Heart right ventricle (tissue), 16 donors: ENCODE results near the gene HINFP. TPM values are rescaled to one million over a fixed set of nuclear protein-coding genes. Genes with fewer than 3 reads are reported as not detected.
"Not testable (repeated sequence)": the region's sequence is repeated elsewhere in the genome, so short reads cannot be mapped to it uniquely, and the experiment has no call there.

Source experiments
- ATAC-seq, 8 donors: fragments of 200-7000 bp; cut with Tn5 transposase; one replicate each; pipeline ENCODE4 v1.9.1; 2020; ENCODE audit warnings: mild to moderate bottlenecking in 8 of 8, moderate library complexity in 8 of 8, moderate number of reproducible peaks in 1 of 8
- DNase-seq, 2 donors: peaks; one replicate each; pipeline ENCODE4 v3.0.0-alpha.2; 2020
- H3K27ac ChIP-seq, 10 donors: fragments of 200-600 bp; sonication (generic) in 2 of 10; one replicate each; pipeline versions ENCODE4 v1.5.0 to v1.8.0; 2020 to 2022; ENCODE audit warnings: mild to moderate bottlenecking in 3 of 10
- H3K27me3 ChIP-seq, 7 donors: fragments of 200-600 bp; one replicate each; pipeline ENCODE4 v1.8.0; 2021 to 2022; ENCODE audit warnings: mild to moderate bottlenecking in 2 of 7
- H3K36me3 ChIP-seq, 9 donors: fragments of 200-600 bp; sonication (generic) in 1 of 9; one replicate each; pipeline versions ENCODE4 v1.5.0 to v1.8.0; 2020 to 2022; ENCODE audit warnings: mild to moderate bottlenecking in 2 of 9
- H3K4me1 ChIP-seq, 9 donors: fragments of 200-600 bp; sonication (generic) in 1 of 9; one replicate each; pipeline versions ENCODE4 v1.5.0 to v1.8.0; 2020 to 2022; ENCODE audit warnings: mild to moderate bottlenecking in 4 of 9
- H3K4me3 ChIP-seq, 10 donors: fragments of 200-600 bp; sonication (generic) in 2 of 10; one replicate each; pipeline versions ENCODE4 v1.5.0 to v1.8.0; 2020 to 2022; ENCODE audit warnings: mild to moderate bottlenecking in 7 of 10, moderate library complexity in 2 of 10
- H3K9me3 ChIP-seq, 11 donors: fragments of 200-600 bp in 10 of 11; sonication (generic) in 2 of 11; one replicate each; pipeline versions ENCODE4 v1.5.0 to v1.8.0; 2013 to 2022; ENCODE audit warnings: mild to moderate bottlenecking in 2 of 11, control low read depth in 1 of 11, moderate library complexity in 1 of 11
- CTCF ChIP-seq, 9 donors: fragments of 200-600 bp; sonication (generic) in 2 of 9; IDR thresholded peaks; one replicate each; pipeline versions ENCODE4 v1.5.0 to v1.8.0; 2021 to 2022; ENCODE audit warnings: antibody characterized with exemption in 9 of 9, mild to moderate bottlenecking in 5 of 9, moderate library complexity in 1 of 9
- WGBS, 2 donors: extraction: QIAGEN DNeasy Blood & Tissue Kit; methylation state at CpG; one replicate each; pipeline ENCODE4 v1.1.7; 2013; ENCODE audit warnings: inconsistent platforms in 1 of 2; 5-methylcytosine and 5-hydroxymethylcytosine counted together
- intact Hi-C, 10 donors: fragments of 100-400 bp; cut with DNase I; formaldehyde crosslinking; loops; one replicate each; pipeline versions ENCODE4 v1.11.1 to v1.14.2; 2022
- polyA plus RNA-seq, 2 donors: library from polyadenylated mRNA; stranded (reverse); fragments of 200-250 nt; gene quantifications; one replicate each; pipeline ENCODE4 v1.2.3, GENCODE V29; 2013
- total RNA-seq, 10 donors: library from RNA; stranded (reverse); fragmentation: NEBNext Ultra II Directional in 3 of 10; extraction: Animal tissue kit (Norgen Biotek cat#: 25700) in 3 of 10; gene quantifications; one replicate each; pipeline versions ENCODE4 v1.2.1 to v1.2.4, GENCODE V29; 2021 to 2023
- donor health status: Arrhythmogenic right ventricular cardiomyopathy.
- donor health status: ischemic (EF 13 %, LVEDD 7.1; RV severe dilation, severe dysfunction).
- donor health status: healthy with polysubstance abuse.
- donor health status: DM: no; HTN: yes; CAD: no.
- donor health status: DM: no; HTN: no; CAD: no.
- donor health status: ischemic (EF 25% LVEDD 6.9; RV normal size, moderate dysfunction).
- donor health status: ischemic (EF 25% LVEDD 5.7; RV mildly dilated, moderate dysfunction).
- donor health status: healthy.
- donor health status: DM: yes; HTN: yes; CAD: no.
- donor health status: Ischemic cardiomyopathy.
- donor health status: ischemic (EF 35%, LVEDD 5.7; RV mildly dilated, moderate dysfunction).
- donor health status: nonischemic (EF 11% LVEDD 7.7; RV severe dilation, severe dysfunction).
- donor health status: DM: yes; HTN: yes; CAD: no.
- donor health status: PGD.
- donor health status: ischemic (EF 29% LVEDD 5.4; RV normal size, mild dysfunction).
- donor health status: nonischemic (EF 23%, LVEDD 6.1; RV moderate dilation, normal function).

HINFP gene
- total and polyA plus RNA-seq, 12 donors: 8.6 to 18.1 (median 11.5) TPM

GRCh38 chr11:119166368-119167076 is 45.1 kb downstream of the HINFP start:
- ATAC-seq (no peak), DNase-seq (no peak)
- Histone ChIP-seq H3K9me3 (no peaks in the 10 kb centered on the region), H3K4me3 (no peak overlapping the region), H3K4me1 (peaks cover 0 to 13% (median 8%) of the 10 kb centered on the region in 9 donors), H3K27ac (peak overlapping the region in 1 of 10 donors; percentile 11), H3K27me3 (no peaks in the 10 kb centered on the region), H3K36me3 (peaks cover 0 to 2% (median 0%) of the 10 kb centered on the region in 9 donors)
- no peak for TF ChIP-seq CTCF (IDR thresholded peaks at IDR 0.05)
- intact Hi-C loops: loop anchor here in 2 of 10 donors (5.0 kb wide), 2 partner anchors 36 to 41 kb away; partner anchors contain the start of gene CBL (in 1 of the 2)
- WGBS, 2 donors: 72 to 74% methylated on average over 8 of the region's 8 CpGs

GRCh38 chr11:119167077-119167458 is 45.7 kb downstream of the HINFP start:
- H3K9me3 ChIP-seq, H3K27me3 ChIP-seq, DNase-seq, H3K36me3 ChIP-seq, H3K4me3 ChIP-seq, ATAC-seq: not testable (repeated sequence)
- intact Hi-C loops: loop anchor here in 2 of 10 donors (5.0 kb wide), 2 partner anchors 35 to 40 kb away; partner anchors contain the start of gene CBL (in 1 of the 2)
- Histone ChIP-seq H3K27ac (peak overlapping the region in 1 of 10 donors; percentile 11), H3K4me1 (peaks cover 0 to 13% (median 8%) of the 10 kb centered on the region in 9 donors)
- 84 to 86% methylated on average over 10 of the region's 10 CpGs for WGBS, 2 donors

GRCh38 chr11:119167933-119168332 is 46.6 kb downstream of the HINFP start:
- DNase-seq (no peak), ATAC-seq (no peak)
- Histone ChIP-seq H3K4me1 (peaks cover 0 to 19% (median 8%) of the 10 kb centered on the region in 9 donors), H3K27me3 (no peaks in the 10 kb centered on the region), H3K27ac (peak overlapping the region in 2 of 10 donors; percentile 94), H3K9me3 (no peaks in the 10 kb centered on the region), H3K36me3 (peaks cover 0 to 7% (median 0%) of the 10 kb centered on the region in 9 donors), H3K4me3 (no peak overlapping the region)
- intact Hi-C loops: loop anchor here in 3 of 10 donors (2.0 to 5.0 kb wide), 3 partner anchors 34 to 73 kb away; partner anchors contain the start of gene CBL (in 1 of the 3)
- TF ChIP-seq CTCF (IDR thresholded peaks at IDR 0.05): no peak
- 61 to 67% methylated on average over 6 of the region's 6 CpGs for WGBS, 2 donors

- H3K9me3 ChIP-seq: no peaks in the 10 kb centered on the region
- peaks cover 0 to 14% (median 0%) of the 10 kb centered on the region in 9 donors for H3K36me3 ChIP-seq
- 4% methylated on average over 63 of the region's 63 CpGs for WGBS, 2 donors
- no peaks in the 10 kb centered on the region for H3K27me3 ChIP-seq
- peak within 1 kb of the TSS; percentile 69 to 100 (median 88) for H3K4me3 ChIP-seq
- peak; percentile 83 to 88 for DNase-seq
- H3K27ac ChIP-seq: peak within 1 kb of the TSS; percentile 89 to 99 (median 96)
- peaks cover 0 to 19% (median 8%) of the 10 kb centered on the region in 9 donors for H3K4me1 ChIP-seq
- intact Hi-C loops: loop anchor here in 3 of 10 donors (2.0 to 5.0 kb wide), 3 partner anchors 34 to 74 kb away; partner anchors contain the start of gene CBL (in 1 of the 3)
- peak; percentile 77 to 93 (median 91) for TF ChIP-seq CTCF (IDR thresholded peaks at IDR 0.05)
- ATAC-seq: peak; percentile 91 to 96 (median 94)
These were observed 47.3 kb downstream of the HINFP start, which contains the start of gene NLRX1 for GRCh38 chr11:119168471-119169281. NLRX1 (plus strand) TSS chr11:119168725; CDS start chr11:119171404, 2,679 bp downstream.
